T1000 (cell line): ENCODE data around the gene PEAK1.
"Not testable (repeated sequence)": the region's sequence is repeated elsewhere in the genome, so short reads cannot be mapped to it uniquely, and the experiment has no call there.

ENCODE experiments used
- DNase-seq: peaks from one replicate; lab custom pipeline; 2025; ENCODE audit warnings: mixed read lengths; lab: John Stamatoyannopoulos, UW

Gene PEAK1

DNA sequence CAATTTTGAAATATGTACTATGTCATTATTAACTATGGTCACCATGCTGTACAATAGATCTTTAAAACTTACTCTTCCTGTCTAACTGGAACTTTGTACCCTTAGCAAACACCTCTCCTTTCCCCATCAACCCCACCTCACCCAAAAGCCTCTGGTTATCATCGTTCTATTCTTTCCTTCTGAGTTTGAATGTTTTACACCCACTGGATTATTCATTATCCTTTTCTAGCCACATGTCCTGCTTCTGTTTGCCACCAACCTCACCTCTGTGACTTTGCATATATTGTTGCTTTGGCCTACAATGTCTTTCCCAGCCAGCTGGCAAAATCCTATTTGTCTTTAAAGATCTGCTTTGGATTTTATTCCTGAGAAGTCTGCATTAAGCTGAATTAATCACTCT is 246.4 kb downstream of the PEAK1 start:
- DNase-seq, result no peak

DNA sequence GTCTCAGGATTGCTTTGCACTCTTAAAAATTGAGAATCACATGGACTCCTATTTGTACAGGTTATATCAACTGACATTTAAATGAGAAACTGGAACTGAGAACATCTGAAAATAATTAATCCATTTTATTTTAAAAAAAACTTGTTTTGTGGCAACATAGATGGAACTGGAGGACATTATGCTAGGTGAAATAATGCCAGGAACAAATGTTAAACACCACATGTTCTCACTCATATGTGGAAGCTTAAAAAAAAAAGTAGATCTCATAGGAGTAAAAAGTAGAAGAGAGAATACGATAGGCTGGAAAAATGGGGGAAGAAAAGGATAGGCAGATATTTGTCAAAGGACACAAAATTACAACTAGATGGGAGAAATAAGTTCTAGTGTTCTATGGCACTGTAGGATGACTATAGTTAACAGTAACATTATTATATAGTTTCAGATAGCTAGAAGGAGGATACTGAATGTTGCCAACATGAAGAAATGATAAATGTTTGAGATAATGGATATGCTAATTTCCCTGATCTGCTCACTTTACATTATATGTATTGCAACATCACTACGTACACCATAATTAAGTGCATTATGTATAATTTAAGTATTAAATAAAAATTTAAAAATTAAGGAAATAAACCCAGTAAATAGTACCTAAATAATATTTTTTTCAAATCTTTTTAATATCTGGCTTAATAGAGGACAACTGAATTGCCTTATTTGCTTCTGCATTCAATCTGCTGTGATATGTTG is 248.5 kb downstream of the PEAK1 start:
- no peak for DNase-seq

DNA sequence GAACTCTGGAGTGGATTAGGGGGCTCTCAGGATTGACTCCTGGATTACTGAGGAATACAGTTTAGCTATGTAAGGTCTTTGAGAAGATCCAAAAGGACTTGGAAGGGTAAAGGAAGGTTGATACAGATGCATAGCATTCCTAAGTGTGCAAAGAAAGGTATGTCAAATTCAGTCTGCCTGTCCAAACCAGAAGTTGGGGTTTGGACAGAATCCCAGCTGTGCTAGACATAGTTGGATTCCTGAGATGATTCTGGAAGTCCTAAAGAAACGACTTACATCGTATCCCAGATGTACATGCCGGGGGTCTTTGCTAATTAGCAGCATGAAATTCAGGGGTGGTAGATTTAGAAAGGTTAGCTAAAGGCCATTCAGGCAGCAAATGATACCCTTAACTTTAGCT is 251.3 kb downstream of the PEAK1 start:
- no peak for DNase-seq

- DNase-seq, result no peak
These were observed 251.8 kb downstream of the PEAK1 start for GRCh38 chr15:77168141-77168540.

DNA sequence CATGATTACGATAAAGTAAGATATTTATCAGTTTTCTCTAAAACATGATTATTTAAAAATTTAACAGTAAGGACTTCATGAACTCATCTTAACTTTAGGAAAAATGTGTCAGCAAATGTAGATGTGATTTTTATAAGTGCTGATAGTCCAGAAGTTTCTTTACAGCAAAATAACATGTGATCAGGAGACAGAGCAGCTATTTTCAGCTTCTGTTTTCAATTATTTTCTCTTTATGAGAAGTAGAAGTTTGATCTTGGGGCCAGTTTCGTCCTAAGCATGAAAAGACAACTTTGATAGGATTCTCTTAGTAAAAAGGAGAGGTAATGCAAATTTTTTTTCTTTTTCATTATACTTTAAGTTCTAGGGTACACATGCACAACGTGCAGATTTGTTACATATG is 252.5 kb downstream of the PEAK1 start:
- no peak for DNase-seq

GRCh38 chr15:77163781-77164384 is 256.0 kb downstream of the PEAK1 start:
- DNase-seq, result no peak

DNA sequence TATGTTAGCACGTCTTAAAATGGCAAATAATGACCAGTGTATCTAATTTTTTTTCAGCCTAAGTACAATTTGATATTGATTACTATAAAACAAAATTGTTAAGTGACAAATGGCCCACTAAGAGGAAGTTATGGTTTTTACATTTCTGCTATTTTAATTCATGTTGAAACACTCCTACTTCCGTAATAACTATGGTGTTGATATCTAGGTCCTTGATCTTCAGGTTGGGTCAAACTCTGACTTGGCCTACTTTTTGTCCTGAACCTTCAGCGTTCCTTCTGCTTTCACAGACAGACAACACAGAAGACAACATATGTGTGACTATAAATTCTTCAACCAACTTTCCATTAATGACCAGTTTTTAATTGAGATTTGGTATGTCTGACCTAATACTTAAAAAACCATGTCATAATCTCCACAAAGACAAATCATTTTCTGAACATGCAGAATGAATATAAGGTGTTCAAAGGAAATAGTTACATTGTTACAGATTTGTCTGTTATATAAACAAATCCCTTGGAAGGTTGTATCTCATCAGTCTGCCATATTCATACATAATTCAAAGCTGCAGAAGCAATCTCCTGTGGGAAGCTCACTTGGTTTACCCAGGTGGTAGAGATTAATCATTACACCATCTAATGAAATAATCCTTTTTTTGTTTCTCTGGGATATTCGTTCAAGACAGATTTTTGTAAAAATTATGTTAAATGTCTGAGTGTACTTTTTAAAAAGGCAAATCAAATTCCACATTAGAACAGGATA is 256.9 kb downstream of the PEAK1 start:
- DNase-seq, result no peak

DNA sequence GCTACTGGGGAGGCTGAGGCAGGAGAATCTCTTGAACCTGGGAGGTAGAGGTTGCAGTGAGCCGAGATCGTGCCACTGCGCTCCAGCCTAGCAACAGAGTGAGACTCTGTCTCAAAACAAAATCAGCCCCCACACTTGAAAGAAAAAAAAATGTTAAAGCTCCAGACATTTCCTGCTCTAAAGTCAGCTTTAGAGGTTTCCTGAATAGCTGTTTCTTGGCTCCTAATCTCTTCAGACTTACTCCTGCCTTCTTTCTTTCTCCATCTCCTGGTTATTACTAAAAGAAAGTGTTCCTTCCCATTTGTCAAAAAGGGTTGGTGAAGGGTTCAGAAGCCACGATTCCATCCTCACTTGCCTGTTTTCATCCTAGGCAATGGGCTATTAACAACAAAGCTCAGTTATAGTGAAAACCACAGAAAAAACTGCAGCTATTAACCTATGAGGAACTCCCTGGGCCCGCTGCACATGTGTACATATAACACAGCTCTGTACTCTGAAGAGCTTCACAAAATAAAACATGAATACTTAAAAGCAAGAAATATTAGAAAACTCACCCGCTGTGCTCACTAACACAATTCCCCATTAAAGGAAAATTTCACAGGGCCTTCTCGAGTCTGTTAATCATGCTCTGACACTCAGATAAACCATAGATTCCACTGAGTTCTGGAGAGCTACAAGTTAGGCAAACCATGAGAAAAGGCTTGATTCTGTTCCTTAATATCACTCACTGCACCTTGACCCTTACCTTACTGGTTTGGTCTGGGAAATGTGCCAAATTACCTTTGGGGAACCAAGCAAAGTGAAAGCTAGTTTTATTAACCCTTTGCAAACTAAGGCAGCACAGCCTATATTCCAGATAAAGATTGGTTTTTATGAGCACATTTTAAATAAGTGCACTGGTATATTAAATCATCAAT is 259.1 kb downstream of the PEAK1 start:
- DNase-seq, result no peak

- DNase-seq, result not testable (repeated sequence)
These were observed 263.9 kb downstream of the PEAK1 start for GRCh38 chr15:77156000-77156399.

DNA sequence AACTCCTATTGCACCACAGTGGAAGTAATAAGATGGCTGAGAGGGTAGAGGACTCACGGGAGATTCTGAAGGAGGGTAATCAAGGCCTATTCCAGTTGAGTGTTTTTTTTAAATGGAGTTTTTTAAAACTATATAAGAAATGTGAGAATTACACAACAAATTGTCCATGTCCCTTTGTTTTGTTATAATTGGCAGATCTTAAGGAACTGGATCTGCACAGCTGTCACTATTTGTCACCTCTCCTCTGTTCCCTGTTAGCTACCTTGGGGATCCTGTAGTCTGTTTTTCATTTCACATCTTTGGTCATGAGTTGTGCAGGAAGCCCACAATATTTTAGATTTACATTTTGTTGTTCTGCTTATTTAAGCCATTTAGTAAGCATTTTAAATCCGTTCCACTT is 271.7 kb downstream of the PEAK1 start:
- DNase-seq, result no peak

DNA sequence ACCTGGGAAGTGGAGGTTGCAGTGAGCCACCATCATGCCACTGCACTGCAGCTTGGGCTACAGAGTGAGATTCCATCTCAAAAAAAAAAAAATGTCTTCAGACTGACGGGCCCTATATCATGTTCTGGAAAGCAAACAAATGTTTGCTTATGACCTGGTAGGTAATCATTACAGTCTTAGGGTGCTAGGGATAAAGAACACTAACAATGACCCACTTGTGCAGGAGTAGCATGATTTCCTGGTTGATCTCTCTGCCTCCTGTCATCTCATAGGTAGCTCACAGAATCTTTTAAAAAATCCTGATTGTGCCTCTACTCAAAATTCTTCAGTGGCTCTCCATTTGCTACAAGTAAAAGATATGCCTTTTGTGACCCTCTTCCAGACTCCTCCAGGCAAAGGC is 274.5 kb downstream of the PEAK1 start:
- DNase-seq, result no peak

DNA sequence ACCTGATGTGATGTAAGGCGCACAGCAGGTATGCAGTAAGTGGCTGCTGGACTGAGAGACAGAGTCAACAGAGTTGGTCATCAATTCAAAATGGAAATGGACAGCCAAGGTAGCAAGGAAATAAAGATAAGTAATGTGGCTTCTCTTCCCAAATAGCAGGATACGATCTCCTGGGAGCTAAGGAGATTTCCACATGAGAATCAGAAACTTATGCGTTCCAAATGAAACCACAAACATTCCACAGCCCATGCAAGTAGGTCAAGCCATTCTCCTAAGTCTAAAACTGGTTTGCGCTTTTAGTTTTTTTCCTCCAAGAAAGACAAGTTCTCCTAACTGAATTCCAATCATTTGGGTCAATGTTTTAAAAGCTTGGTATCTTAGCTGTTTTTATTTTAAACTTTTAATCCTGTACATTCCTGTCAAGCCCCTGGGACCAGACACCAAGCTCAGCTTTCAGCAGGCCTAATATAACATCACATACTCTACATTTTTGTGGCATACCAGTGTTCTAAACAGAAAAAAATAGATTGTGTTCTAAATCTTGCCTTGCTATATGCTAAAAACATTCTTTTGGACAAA is 275.3 kb downstream of the PEAK1 start:
- peak; percentile 39 for DNase-seq

- no peak for DNase-seq
These were observed 275.9 kb downstream of the PEAK1 start for GRCh38 chr15:77144026-77144425.

- DNase-seq, result no peak
These were observed 276.3 kb downstream of the PEAK1 start for GRCh38 chr15:77143616-77144015.

DNA sequence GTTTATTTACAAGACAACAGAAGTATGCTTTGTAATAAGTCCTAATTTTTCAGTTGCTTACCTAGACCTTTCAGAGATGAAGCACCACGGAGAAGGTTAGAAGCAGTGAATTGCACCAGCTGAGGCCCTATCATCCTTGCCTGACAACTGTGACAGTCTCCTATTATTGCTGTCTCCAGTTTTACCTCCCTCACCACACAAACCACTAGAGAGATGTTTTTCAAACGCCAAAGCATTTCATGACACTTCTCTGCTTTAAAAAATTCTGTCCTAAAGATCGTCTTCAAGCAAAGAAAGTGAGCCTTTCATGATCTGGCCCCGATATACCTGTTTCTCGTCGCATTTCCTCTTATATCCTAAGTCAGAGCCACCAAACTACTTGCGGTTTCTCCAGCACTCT is 276.7 kb downstream of the PEAK1 start:
- no peak for DNase-seq

- DNase-seq, result no peak
These were observed 279.7 kb downstream of the PEAK1 start for GRCh38 chr15:77140220-77140619.

DNA sequence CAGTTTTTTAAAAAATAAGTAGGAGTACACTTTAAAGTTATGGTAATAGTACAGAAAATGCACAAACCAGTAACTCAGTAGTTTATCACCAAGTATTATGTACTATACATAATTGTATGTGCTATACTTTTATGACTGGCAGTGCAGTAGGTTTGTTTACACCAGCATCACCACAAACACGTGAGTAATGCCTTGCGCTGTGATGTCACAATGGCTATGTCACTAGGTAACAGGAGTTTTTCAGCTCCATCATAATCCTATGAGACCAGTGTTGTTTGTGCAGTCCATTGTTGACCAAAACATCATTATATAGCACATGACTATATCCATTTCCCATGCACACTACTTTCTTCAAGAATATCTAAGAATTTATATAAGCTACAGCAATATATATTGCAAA is 280.6 kb downstream of the PEAK1 start:
- DNase-seq, result no peak

GRCh38 chr15:77138167-77138522 is 281.8 kb downstream of the PEAK1 start:
- no peak for DNase-seq

- no peak for DNase-seq
These were observed 284.7 kb downstream of the PEAK1 start for GRCh38 chr15:77135181-77135580.

DNA sequence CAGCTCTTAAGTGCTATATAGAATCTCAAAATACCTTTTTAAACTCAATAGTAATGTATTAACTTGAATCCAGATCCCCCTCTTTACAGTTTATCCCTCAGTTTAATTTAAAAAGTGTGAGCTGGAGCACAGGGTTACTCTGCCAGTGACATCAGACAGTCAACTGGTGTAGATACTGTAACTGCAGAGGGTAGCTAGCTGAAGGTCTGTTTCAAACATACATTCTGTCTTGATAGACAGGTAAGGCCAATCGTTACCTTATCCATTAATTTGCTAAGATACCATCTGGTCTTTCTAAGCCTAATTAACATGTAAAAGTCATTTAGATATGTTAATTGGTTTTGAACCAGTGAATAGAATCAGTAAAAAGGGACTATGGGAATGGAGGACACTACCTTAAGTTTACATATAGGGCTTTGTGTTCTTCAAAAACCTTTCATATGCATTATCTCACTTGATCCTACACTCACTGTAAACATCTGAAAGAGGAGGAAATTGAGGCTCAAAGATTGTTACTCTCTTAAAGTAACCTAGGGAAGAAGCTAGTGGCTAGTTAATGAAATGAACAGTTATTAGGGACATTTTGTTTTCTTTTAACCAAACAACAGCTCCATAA is 289.5 kb downstream of the PEAK1 start:
- no peak for DNase-seq

GRCh38 chr15:77127626-77128025 is 292.3 kb downstream of the PEAK1 start:
- no peak for DNase-seq
